Heart right ventricle (tissue), 16 donors: Measurements from ENCODE around the gene WWOX. TPM values are rescaled to one million over a fixed set of nuclear protein-coding genes. Genes with fewer than 3 reads are reported as not detected.

Experiments
- ATAC-seq, 8 donors: fragments of 200-7000 bp; cut with Tn5 transposase; one replicate each; pipeline ENCODE4 v1.9.1; 2020; ENCODE audit warnings: mild to moderate bottlenecking in 8 of 8, moderate library complexity in 8 of 8, moderate number of reproducible peaks in 1 of 8
- DNase-seq, 2 donors: peaks; one replicate each; pipeline ENCODE4 v3.0.0-alpha.2; 2020
- H3K27ac ChIP-seq, 10 donors: fragments of 200-600 bp; sonication (generic) in 2 of 10; one replicate each; pipeline versions ENCODE4 v1.5.0 to v1.8.0; 2020 to 2022; ENCODE audit warnings: mild to moderate bottlenecking in 3 of 10
- H3K27me3 ChIP-seq, 7 donors: fragments of 200-600 bp; one replicate each; pipeline ENCODE4 v1.8.0; 2021 to 2022; ENCODE audit warnings: mild to moderate bottlenecking in 2 of 7
- H3K36me3 ChIP-seq, 9 donors: fragments of 200-600 bp; sonication (generic) in 1 of 9; one replicate each; pipeline versions ENCODE4 v1.5.0 to v1.8.0; 2020 to 2022; ENCODE audit warnings: mild to moderate bottlenecking in 2 of 9
- H3K4me1 ChIP-seq, 9 donors: fragments of 200-600 bp; sonication (generic) in 1 of 9; one replicate each; pipeline versions ENCODE4 v1.5.0 to v1.8.0; 2020 to 2022; ENCODE audit warnings: mild to moderate bottlenecking in 4 of 9
- H3K4me3 ChIP-seq, 10 donors: fragments of 200-600 bp; sonication (generic) in 2 of 10; one replicate each; pipeline versions ENCODE4 v1.5.0 to v1.8.0; 2020 to 2022; ENCODE audit warnings: mild to moderate bottlenecking in 7 of 10, moderate library complexity in 2 of 10
- H3K9me3 ChIP-seq, 11 donors: fragments of 200-600 bp in 10 of 11; sonication (generic) in 2 of 11; one replicate each; pipeline versions ENCODE4 v1.5.0 to v1.8.0; 2013 to 2022; ENCODE audit warnings: mild to moderate bottlenecking in 2 of 11, control low read depth in 1 of 11, moderate library complexity in 1 of 11
- CTCF ChIP-seq, 9 donors: fragments of 200-600 bp; sonication (generic) in 2 of 9; IDR thresholded peaks; one replicate each; pipeline versions ENCODE4 v1.5.0 to v1.8.0; 2021 to 2022; ENCODE audit warnings: antibody characterized with exemption in 9 of 9, mild to moderate bottlenecking in 5 of 9, moderate library complexity in 1 of 9
- WGBS, 2 donors: extraction: QIAGEN DNeasy Blood & Tissue Kit; methylation state at CpG; one replicate each; pipeline ENCODE4 v1.1.7; 2013; ENCODE audit warnings: inconsistent platforms in 1 of 2; 5-methylcytosine and 5-hydroxymethylcytosine counted together
- intact Hi-C, 10 donors: fragments of 100-400 bp; cut with DNase I; formaldehyde crosslinking; loops; one replicate each; pipeline versions ENCODE4 v1.11.1 to v1.14.2; 2022
- polyA plus RNA-seq, 2 donors: library from polyadenylated mRNA; stranded (reverse); fragments of 200-250 nt; gene quantifications; one replicate each; pipeline ENCODE4 v1.2.3, GENCODE V29; 2013
- total RNA-seq, 10 donors: library from RNA; stranded (reverse); fragmentation: NEBNext Ultra II Directional in 3 of 10; extraction: Animal tissue kit (Norgen Biotek cat#: 25700) in 3 of 10; gene quantifications; one replicate each; pipeline versions ENCODE4 v1.2.1 to v1.2.4, GENCODE V29; 2021 to 2023
- donor health status: Arrhythmogenic right ventricular cardiomyopathy.
- donor health status: ischemic (EF 13 %, LVEDD 7.1; RV severe dilation, severe dysfunction).
- donor health status: healthy with polysubstance abuse.
- donor health status: DM: no; HTN: yes; CAD: no.
- donor health status: DM: no; HTN: no; CAD: no.
- donor health status: ischemic (EF 25% LVEDD 6.9; RV normal size, moderate dysfunction).
- donor health status: ischemic (EF 25% LVEDD 5.7; RV mildly dilated, moderate dysfunction).
- donor health status: healthy.
- donor health status: DM: yes; HTN: yes; CAD: no.
- donor health status: Ischemic cardiomyopathy.
- donor health status: ischemic (EF 35%, LVEDD 5.7; RV mildly dilated, moderate dysfunction).
- donor health status: nonischemic (EF 11% LVEDD 7.7; RV severe dilation, severe dysfunction).
- donor health status: DM: yes; HTN: yes; CAD: no.
- donor health status: PGD.
- donor health status: ischemic (EF 29% LVEDD 5.4; RV normal size, mild dysfunction).
- donor health status: nonischemic (EF 23%, LVEDD 6.1; RV moderate dilation, normal function).

Gene WWOX
- total and polyA plus RNA-seq, 12 donors = 4.9 to 15.0 (median 9.9) TPM

DNA sequence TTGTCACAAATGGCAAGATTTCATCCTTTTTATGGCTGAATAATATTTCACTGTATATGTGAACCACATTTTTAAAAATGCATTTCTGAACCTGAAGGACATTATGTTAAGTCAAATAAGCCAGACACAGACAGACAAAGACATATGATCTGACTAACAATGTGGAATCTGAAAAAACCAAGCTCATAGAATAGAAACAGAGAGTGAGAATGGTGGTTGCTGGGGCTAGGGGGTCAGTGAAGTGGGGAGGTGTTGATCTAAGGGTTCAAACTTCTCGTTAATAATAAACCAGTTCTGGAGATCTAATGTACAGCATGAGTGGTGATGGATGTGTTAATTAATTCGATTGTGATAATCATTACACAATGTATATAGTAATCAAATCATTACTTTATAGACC is 475.1 kb downstream of the WWOX start:
- DNase-seq = no peak
- Histone ChIP-seq H3K36me3 (no peaks in the 10 kb centered on the region), H3K4me3 (no peak overlapping the region), H3K27ac (no peak overlapping the region), H3K9me3 (peaks cover 0 to 13% (median 0%) of the 10 kb centered on the region in 11 donors), H3K27me3 (no peaks in the 10 kb centered on the region), H3K4me1 (peaks cover 0 to 5% (median 0%) of the 10 kb centered on the region in 9 donors)
- ATAC-seq = no peak
- intact Hi-C loops = no loop called here
- 97% methylated on average over 2 of the region's 2 CpGs for WGBS, 2 donors
- no peak for TF ChIP-seq CTCF (IDR thresholded peaks at IDR 0.05)

DNA sequence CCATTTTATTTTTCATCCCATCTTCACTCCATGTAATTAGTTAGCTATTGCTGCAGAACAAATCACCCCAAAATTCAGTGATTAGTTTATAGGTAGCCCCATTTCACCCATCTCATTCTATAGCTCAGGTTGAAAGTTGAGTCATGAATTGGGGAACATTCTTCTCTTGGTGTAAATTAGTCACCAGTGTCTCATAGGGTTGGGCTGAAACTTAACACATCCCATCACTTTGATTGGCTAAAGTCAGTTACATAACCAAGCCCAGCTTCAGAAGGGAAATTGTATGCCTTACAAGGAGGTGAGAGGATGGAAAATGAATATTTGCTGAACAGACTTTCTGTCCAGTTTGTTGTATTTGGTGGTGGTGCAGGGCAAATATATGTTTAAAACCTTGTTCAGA is 477.5 kb downstream of the WWOX start:
- Histone ChIP-seq H3K27ac (no peak overlapping the region), H3K36me3 (no peaks in the 10 kb centered on the region), H3K27me3 (no peaks in the 10 kb centered on the region), H3K9me3 (peaks cover 0 to 13% (median 0%) of the 10 kb centered on the region in 11 donors), H3K4me3 (no peak overlapping the region), H3K4me1 (peaks cover 0 to 1% (median 0%) of the 10 kb centered on the region in 9 donors)
- no peak for ATAC-seq
- intact Hi-C loops = no loop called here
- TF ChIP-seq CTCF (IDR thresholded peaks at IDR 0.05) = no peak
- DNase-seq = no peak

DNA sequence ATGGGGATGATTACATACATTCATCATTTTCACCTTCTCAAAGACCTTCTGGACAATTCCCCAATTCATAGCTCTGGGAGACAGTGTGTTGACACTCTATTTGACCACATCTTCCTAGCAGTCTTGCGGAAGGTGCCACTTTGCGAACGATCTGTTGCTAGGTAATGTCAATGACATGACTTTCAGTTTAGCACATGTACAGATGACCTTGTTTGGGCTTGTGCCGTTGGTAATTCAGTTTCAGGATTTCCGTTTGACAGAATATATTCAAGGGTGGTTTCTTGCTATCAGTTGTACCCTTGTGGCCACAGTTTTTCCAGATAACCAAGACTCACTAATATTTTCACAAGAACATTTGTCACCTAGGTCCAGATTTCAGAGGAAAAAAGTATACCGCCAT is 478.2 kb downstream of the WWOX start:
- DNase-seq (no peak), ATAC-seq (no peak)
- Histone ChIP-seq H3K27me3 (no peaks in the 10 kb centered on the region), H3K36me3 (no peaks in the 10 kb centered on the region), H3K4me1 (no peaks in the 10 kb centered on the region), H3K27ac (no peak overlapping the region), H3K9me3 (peaks cover 0 to 13% (median 0%) of the 10 kb centered on the region in 11 donors), H3K4me3 (no peak overlapping the region)
- 80 to 82% methylated on average over 6 of the region's 6 CpGs for WGBS, 2 donors
- intact Hi-C loops = no loop called here
- no peak for TF ChIP-seq CTCF (IDR thresholded peaks at IDR 0.05)

GRCh38 chr16:78579020-78579419 is 479.6 kb downstream of the WWOX start:
- 87 to 89% methylated on average over 7 of the region's 7 CpGs for WGBS, 2 donors
- Histone ChIP-seq H3K4me1 (peaks cover 0 to under 1% (median 0%) of the 10 kb centered on the region in 9 donors), H3K9me3 (peaks cover 0 to 5% (median 0%) of the 10 kb centered on the region in 11 donors), H3K27me3 (no peaks in the 10 kb centered on the region), H3K27ac (no peak overlapping the region), H3K4me3 (no peak overlapping the region), H3K36me3 (no peaks in the 10 kb centered on the region)
- DNase-seq (no peak), ATAC-seq (no peak)
- intact Hi-C loops = no loop called here
- TF ChIP-seq CTCF (IDR thresholded peaks at IDR 0.05) = no peak
